H1 (cell line): ENCODE data around the gene TAX1BP3. TPM values are rescaled to one million over a fixed set of nuclear protein-coding genes. Genes with fewer than 3 reads are reported as not detected.

Experiments
- CBX8 ChIP-seq: fragments of 300-800, 300-1000 bp; sonication (generic); IDR thresholded peaks from 2 replicates; pipeline ENCODE4 v1.7.1; 2016; ENCODE audit warnings: low read depth, low read length, borderline replicate concordance
- CHD2 ChIP-seq: IDR thresholded peaks from 2 replicates; pipeline ENCODE4 v1.6.1; 2012; ENCODE audit warnings: low read length, improper control_type of control experiment
- JUND ChIP-seq: IDR thresholded peaks from 2 replicates; pipeline ENCODE4 v1.6.1; 2011; ENCODE audit warnings: mild to moderate bottlenecking, improper control_type of control experiment, low read length
- RBBP5 ChIP-seq: IDR thresholded peaks from 2 replicates; pipeline ENCODE4 v1.7.1; 2012; ENCODE audit warnings: low read depth, mild to moderate bottlenecking, inconsistent platforms, low read length, moderate library complexity, borderline replicate concordance
- SAP30 ChIP-seq: fragments of 300-600 bp; sonication (generic); IDR thresholded peaks from 2 replicates; pipeline ENCODE4 v1.7.1; 2012; ENCODE audit warnings: low read length, moderate library complexity, mild to moderate bottlenecking, inconsistent platforms; ENCODE audit not compliant: insufficient read depth, insufficient replicate concordance
- polyA plus RNA-seq, 7 experiments: library from polyadenylated mRNA; depleted of rRNA in 3 of 7; stranded (reverse) in 5 of 7; unstranded in 2 of 7; fragments of >200 nt in 5 of 7; fragments of 200-250 nt in 2 of 7; gene quantifications; 1 replicate in 5 of 7; 2 replicates in 1 of 7; 4 replicates in 1 of 7; pipeline versions ENCODE4 v1.2.1 to v1.2.3, GENCODE V29; 2011 to 2013; ENCODE audit warnings: missing spikeins in 2 of 7, mixed read lengths in 2 of 7
- total RNA-seq: library from RNA; stranded (reverse); fragmentation: NEBNext Ultra II Directional; extraction: Animal tissue kit (Norgen Biotek cat#: 25700); gene quantifications from 2 replicates; pipeline ENCODE4 v1.2.1, GENCODE V29; 2021
- TF ChIP-seq, protein P1 (sequence below): IDR thresholded peaks from 2 replicates; pipeline ENCODE4 v1.6.1; 2012; ENCODE audit warnings: inconsistent platforms
- TF ChIP-seq, protein P2 (sequence below): IDR thresholded peaks from 2 replicates; pipeline ENCODE4 v1.6.1; 2011; ENCODE audit warnings: low read depth, mild to moderate bottlenecking, low read length; ENCODE audit not compliant: insufficient read depth

TAX1BP3 gene
- total and polyA plus RNA-seq, 2 of the 8 experiments (the other 6 are each of a cell fraction or from before 2014, with no cell fraction given): 65.3 to 81.8 TPM

DNA sequence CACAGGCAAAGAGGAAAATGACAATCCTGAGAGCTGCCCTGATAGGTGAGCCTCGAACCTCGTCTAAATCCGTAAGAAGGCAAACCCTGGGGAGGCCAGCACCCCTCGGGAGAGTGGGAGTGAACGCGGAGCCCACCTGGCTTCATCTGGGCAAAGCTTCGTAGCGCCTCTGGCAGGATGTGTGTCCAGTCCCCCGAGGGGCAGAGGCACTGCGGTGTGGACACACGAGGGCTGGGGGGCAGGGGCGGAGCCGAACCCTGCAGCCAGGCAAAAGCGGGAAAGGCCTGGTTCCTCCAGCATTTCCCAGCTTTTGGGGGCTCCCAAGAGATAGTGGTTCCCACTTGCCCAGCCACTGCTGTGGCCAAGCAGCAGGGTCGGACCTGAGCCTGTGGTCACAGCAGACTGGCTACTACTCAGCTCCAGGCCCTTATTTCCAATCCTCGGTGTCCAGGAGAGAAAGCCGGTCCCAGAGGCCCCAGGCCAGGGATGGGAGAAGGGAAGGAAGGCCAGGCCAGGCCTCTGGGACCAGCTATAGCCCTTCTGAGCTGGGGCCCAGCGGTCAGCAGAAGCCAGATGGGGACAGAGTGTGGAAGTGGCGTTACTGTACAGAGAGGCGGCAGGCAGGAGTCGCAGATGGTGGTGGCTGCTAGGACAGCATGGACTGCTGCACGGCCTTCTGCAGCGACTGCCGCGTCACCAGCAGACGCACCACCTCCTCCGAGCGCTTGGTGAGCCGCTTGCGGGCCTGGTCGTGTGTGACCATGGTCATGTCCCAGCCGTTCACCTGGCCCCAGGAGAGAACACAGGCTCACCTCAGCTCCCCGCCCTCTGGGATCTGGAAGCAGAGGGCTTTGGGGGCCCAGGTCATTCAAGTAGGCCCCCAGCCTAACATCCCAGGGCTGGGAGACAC lies 5.0 kb downstream of the TAX1BP3 start (continued):
- TF ChIP-seq, protein P1, sequence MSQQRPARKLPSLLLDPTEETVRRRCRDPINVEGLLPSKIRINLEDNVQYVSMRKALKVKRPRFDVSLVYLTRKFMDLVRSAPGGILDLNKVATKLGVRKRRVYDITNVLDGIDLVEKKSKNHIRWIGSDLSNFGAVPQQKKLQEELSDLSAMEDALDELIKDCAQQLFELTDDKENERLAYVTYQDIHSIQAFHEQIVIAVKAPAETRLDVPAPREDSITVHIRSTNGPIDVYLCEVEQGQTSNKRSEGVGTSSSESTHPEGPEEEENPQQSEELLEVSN: no peak
- no peak for TF ChIP-seq CHD2
- TF ChIP-seq, protein P2, sequence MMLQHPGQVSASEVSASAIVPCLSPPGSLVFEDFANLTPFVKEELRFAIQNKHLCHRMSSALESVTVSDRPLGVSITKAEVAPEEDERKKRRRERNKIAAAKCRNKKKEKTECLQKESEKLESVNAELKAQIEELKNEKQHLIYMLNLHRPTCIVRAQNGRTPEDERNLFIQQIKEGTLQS: no peak
- TF ChIP-seq RBBP5: no peak
- TF ChIP-seq JUND: no peak
- no peak for TF ChIP-seq CBX8
- no peak for TF ChIP-seq SAP30
